ENCODE data around the gene FMO2. TPM values are rescaled to one million over a fixed set of nuclear protein-coding genes. Genes with fewer than 3 reads are reported as not detected.
"Not testable (repeated sequence)": the region's sequence is repeated elsewhere in the genome, so short reads cannot be mapped to it uniquely, and the experiment has no call there.

The FMO2 gene
- total RNA-seq, 2 donors from 2014 or later = not detected

DNA sequence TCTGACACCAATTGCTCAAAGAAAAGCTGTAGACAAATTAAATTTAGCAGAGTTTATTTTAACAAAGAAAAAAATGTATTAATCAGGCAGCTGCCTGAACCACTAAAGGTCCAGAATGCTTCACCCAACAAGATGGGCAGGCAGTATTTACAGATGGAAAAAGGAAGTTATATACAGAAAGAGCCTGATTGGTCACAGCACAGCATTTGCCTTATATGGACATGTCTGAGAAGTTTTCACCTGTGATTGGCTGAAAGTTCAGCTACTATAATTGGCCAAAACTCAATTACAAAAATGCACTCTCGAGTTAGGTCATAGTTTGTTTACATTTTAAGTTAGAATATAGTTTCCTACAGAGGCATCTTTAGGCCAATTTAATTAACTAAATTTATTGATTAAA, 48.1 kb downstream of the FMO2 start:
- H3K36me3 Mint-ChIP-seq = peaks cover 0 to 6% of the 10 kb centered on the region in 2 donors

DNA sequence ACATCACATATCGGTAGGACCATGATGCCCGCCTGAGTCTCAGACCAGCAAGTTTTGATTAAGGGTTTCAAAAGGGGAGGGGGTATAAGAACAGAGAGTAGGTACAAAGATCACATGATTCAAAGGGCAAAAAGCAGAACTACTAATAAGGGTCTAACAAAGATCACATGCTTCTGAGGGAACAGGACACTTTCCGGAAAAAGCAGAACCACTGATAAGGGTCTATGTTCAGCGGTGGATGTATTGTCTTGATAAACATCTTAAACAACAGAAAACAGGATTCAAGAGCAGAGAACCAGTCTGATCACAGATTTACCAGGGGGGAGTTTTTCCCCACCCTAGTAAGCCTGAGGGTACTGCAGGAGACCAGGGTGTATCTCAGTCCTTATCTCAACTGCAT, 51.1 kb downstream of the FMO2 start:
- H3K36me3 Mint-ChIP-seq = peaks cover 10 to 26% of the 10 kb centered on the region in 2 donors
- not testable (repeated sequence) for ATAC-seq; H3K27ac Mint-ChIP-seq; DNase-seq (ENCODE audit: low spot score in 2 of 2)
- H3K9me3 Mint-ChIP-seq = peaks cover 14 to 24% of the 10 kb centered on the region in 2 donors

More for the DNA sequence above, 48.1 kb downstream of the FMO2 start:
- no peak for ATAC-seq
- no peak overlapping the region for H3K27ac Mint-ChIP-seq
- H3K9me3 Mint-ChIP-seq = peaks cover 0 to 4% of the 10 kb centered on the region in 2 donors
- no peak for DNase-seq (ENCODE audit: low spot score in 2 of 2)

DNA sequence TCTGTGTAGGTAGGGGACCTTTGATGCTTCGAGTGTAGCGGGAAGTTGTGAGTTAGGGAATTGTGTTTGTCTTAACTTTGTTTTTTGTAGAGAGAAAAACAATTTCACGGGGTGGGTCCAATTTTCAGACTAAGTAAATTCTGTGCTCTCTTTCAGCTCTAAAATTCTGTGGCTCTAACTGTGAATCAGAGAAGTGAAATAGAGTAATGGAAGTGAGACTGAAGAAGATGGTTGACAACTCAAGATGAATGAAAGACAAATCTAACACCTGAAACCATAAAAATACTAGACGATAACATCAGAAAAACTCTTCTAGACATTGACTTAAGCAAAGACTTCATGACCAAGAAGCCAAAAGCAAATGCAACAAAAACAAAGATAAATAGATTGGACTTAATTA, 58.8 kb downstream of the FMO2 start:
- DNase-seq (ENCODE audit: low spot score in 2 of 2) = no peak
- H3K36me3 Mint-ChIP-seq = peaks cover 10 to 13% of the 10 kb centered on the region in 2 donors
- no peak overlapping the region for H3K27ac Mint-ChIP-seq
- H3K9me3 Mint-ChIP-seq = peaks cover 7 to 13% of the 10 kb centered on the region in 2 donors
- no peak for ATAC-seq

DNA sequence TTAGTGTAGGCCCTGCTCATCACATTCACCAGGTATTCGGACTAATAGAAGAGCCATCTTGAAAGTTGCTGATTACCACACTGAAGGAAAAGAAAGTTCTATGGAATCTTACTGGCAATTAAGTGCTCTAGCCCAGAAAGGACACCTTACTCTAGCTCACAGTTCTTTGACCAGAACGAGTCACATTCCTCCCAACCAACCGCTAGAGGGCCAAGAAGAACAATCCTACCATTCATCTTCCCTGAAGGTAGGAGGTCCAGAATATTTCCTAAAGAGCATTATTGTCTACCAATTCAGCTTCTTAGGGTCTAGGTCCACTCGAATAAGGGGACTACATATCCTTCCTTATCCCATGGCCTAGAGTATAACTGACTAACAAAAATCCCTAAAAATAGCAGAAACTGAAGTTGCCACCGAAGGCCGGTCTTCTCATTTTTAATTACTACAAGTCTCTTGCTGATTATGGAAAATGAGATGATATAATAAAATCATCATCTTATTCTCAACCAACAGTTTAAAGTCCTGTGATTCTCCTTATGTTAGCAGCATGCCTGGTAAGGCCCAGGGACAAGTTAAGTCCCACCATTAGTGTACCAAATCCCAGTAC, 60.5 kb downstream of the FMO2 start:
- peaks cover 0 to under 1% of the 10 kb centered on the region in 2 donors for H3K36me3 Mint-ChIP-seq
- H3K27ac Mint-ChIP-seq = no peak overlapping the region
- no peaks in the 10 kb centered on the region for H3K9me3 Mint-ChIP-seq
- DNase-seq (ENCODE audit: low spot score in 2 of 2) (peak in 1 of 2 donors; percentile 18), ATAC-seq (peak; percentile 36 to 50)

DNA sequence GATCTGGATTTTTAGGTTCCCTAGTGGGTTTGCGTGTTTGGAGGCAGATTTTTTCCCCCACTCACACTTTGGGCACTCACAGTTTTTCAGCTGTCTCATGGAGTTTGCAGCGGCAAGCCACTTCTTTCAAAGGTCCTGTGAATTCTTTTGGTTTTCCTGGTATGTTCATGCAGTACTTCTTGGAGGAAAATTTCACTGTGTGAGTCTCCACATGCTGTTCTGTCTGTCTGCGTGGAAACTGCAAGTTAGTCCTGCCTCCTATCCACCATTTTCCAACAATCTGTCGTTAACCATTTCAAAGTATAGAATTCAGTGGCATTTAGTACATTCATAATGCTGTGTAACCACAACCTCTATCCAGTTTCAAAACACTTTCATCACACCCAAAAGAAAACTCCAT, 62.4 kb downstream of the FMO2 start:
- DNase-seq (ENCODE audit: low spot score in 2 of 2) = no peak
- Mint-ChIP-seq H3K27ac (no peak overlapping the region), H3K36me3 (no peaks in the 10 kb centered on the region), H3K9me3 (no peaks in the 10 kb centered on the region)
- ATAC-seq = no peak

DNA sequence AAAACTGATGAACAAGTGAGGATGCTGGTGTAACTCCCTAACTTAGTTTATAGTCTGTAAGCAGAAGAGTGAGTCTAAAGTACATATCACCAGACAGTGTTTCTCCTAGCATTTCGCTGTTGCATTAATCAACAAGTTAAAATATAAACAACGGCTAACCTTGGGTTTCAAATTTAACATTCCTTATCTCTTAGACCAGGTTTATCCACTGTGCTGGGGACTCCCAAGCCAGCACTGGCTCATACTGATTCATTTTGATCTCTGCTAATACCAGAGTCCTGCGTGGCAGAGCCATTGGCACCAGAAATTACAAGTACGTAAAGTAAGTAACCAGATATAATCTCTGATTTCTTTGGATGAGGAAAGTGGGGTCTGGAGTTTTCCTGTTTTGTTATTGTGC, 63.2 kb downstream of the FMO2 start, which contains the start of gene FMO1:
TSS of gene FMO1 (plus strand) at position 193 of the 400 bp plus-strand sequence. CDS start 9,594 bp downstream, outside the sequence.
- DNase-seq (ENCODE audit: low spot score in 2 of 2) (no peak), ATAC-seq (no peak)
- Mint-ChIP-seq H3K36me3 (no peaks in the 10 kb centered on the region), H3K9me3 (no peaks in the 10 kb centered on the region), H3K27ac (no peak within 1 kb of the TSS)

DNA sequence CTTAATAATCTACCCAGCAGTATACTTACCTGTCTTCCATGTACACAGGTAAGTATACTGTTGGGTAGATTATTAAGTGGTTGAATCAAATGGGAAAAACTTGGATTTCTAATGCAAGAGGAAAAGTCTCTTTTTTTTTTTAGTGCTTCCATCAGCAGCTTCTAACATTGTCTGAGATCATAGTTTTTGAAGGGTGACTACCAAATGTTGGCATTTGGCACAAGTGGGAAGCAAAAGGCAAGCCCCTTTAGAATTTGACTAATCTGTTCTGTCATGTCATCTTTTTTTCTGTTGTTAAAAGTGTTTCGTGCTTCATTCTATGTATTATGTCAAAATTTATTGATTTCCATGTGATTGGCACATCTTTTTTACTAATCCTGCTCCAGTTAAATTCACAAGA, 63.7 kb downstream of the FMO2 start:
- no peak for DNase-seq (ENCODE audit: low spot score in 2 of 2)
- ATAC-seq = no peak
- Mint-ChIP-seq H3K36me3 (no peaks in the 10 kb centered on the region), H3K27ac (no peak overlapping the region), H3K9me3 (no peaks in the 10 kb centered on the region)

DNA sequence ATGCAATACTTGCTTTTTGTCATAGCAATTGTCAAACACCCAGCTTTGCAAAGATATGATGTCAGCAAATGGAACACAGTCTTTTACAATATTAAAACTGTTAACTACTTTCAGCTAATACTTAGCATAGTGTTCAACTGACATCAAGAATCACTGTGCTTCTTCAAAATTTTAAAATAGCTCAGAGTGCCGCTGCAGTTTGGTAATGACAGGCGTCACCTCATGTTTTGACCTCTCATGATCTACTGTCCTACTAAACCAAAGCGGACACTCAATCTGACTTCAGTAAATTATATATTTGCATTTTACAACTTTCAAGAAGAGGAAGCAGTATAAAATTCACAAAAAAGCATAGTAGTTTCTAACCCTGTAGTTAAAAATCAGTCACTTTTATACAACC, 65.2 kb downstream of the FMO2 start:
- H3K9me3 Mint-ChIP-seq = no peaks in the 10 kb centered on the region
- H3K27ac Mint-ChIP-seq = no peak overlapping the region
- no peak for DNase-seq (ENCODE audit: low spot score in 2 of 2)
- no peak for ATAC-seq
- H3K36me3 Mint-ChIP-seq = no peaks in the 10 kb centered on the region

DNA sequence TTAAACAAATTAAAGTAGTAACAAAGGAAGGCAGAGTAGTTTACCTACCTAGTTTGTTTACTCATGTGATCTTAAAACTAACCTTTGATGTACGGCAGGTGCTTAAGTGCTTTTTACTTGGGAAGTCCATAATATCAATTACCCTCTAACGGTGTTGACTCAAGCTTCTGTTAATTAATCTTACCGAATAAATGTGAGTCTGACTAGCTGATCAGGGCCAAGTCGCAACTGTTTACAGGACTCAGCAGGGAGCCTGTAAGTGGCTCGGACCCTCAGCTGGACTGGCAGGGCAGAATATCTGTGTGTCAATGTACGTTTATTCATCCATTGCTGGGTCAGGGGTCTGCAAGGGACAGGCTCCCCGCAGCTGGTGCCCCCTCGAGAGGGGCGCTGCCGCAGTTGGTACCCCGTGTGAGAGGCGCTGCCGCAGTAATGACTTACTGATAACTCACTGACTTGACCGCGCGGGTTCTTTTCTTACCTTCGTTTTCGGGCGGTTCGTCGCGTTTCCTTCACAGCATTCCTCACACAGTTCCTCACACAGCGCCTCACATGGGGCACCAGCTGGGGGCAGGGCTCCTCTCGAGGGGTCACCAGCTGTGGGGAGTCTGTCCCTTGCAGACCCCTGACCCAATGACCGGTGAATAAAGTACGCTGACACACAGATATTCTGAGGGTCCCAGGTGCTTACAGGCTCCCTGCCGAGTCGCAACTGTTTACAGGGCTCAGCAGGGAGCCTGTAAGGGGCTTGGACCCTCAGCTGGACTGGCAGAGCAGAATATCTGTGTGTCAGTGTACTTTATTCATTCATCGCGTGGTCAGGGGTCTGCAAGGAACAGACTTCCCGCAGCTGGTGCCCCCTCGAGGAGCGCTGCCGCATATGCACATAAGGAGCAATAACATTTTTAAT, 66.2 kb downstream of the FMO2 start:
- Mint-ChIP-seq H3K9me3 (no peaks in the 10 kb centered on the region), H3K36me3 (no peaks in the 10 kb centered on the region), H3K27ac (no peak overlapping the region)
- DNase-seq (ENCODE audit: low spot score in 2 of 2) = peak in 1 of 2 donors; percentile 21
- peak; percentile 74 to 80 for ATAC-seq

DNA sequence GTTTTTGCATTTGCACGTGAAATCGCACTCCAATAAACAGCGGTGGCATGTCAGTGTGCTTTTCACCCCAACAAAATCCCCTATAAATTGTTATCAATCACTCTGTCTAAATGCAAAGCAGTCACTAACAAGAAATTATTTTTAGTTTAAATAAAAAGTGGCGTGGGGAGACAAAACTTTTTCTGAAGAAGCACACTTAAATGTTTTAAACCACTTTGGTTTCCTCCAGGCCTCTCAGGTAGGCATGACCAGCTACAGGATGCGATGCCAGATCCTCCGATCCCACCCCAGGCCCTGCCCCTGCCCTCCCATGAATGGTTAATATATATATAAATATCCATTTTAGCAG, 66.8 kb downstream of the FMO2 start:
- Mint-ChIP-seq H3K36me3 (no peaks in the 10 kb centered on the region), H3K9me3 (no peaks in the 10 kb centered on the region), H3K27ac (no peak overlapping the region)
- ATAC-seq = no peak
- DNase-seq (ENCODE audit: low spot score in 2 of 2) = no peak

DNA sequence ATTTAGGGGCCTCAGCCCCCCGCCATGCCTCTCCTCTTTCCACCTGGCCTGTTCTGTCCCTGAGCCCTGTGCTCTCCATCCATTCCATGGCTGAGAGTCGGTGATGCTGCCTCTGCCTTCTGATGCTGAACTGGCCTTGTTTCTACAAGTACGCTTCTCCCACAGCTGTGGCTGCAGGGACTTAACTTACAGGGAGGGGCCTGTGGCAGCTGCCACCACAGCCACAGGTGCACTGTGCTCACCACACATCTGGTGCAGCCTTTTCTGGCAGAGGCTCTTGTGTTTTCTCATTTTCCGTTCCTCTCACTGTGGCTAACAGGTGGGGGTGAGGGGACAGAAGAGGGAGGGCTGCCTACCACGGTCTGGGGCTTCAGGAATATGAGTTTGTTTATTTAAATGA, 67.4 kb downstream of the FMO2 start:
- H3K9me3 Mint-ChIP-seq = no peaks in the 10 kb centered on the region
- H3K36me3 Mint-ChIP-seq = no peaks in the 10 kb centered on the region
- H3K27ac Mint-ChIP-seq = no peak overlapping the region
- ATAC-seq (peak in 1 of 2 donors; percentile 66), DNase-seq (ENCODE audit: low spot score in 2 of 2) (no peak)

DNA sequence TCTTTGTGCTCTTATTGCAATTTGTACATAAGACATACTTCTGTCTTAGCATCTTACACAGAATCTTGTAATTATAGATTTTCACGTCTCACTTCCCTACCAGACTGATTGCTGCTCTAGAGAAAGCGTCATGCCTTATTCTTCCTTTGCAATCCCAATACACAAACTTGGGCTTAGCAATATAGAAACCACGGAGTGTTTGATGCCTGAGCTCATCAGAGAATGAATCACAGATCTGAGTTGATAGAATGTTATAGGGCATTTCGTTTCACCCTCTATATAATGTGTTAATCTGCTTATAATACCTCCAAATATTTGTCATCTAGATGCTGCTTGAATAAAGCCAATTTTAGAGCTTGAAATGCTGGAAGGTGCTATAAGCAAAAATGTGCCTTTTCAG, 69.8 kb downstream of the FMO2 start:
- Mint-ChIP-seq H3K27ac (no peak overlapping the region), H3K9me3 (no peaks in the 10 kb centered on the region), H3K36me3 (no peaks in the 10 kb centered on the region)
- no peak for DNase-seq (ENCODE audit: low spot score in 2 of 2)
- ATAC-seq = no peak

DNA sequence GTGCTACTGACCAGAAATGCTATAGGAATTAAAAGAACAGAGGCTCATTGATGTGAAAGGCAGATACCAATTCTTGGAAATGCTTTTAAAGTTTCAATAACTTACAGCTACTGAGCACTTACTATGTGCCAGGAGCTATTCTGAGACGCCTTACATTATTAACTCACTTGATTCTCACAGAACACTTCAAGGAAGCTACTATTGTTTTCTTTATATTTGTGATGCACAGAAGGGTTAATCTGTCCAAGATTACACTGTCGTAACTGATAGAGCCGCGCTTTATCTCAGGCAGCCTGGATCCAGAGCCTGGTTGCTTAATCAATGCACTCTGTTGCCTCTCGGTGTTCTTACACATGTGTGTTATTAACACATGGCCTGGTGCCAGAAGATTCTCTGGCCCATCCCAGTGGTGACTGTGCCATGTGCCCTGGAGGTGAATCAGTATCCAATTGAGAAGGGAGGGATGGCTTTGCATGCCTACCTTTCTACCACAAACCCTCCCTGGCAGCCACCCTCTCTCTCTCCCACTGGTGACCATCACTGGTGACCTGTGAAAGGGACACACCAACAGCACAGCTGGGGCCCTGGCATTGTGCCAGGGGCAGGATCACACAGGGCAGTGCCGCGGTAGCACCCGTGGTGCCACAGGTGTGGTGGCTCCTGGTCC, 72.0 kb downstream of the FMO2 start:
- no peak for DNase-seq (ENCODE audit: low spot score in 2 of 2)
- H3K27ac Mint-ChIP-seq = no peak overlapping the region
- ATAC-seq = no peak
- H3K36me3 Mint-ChIP-seq = no peaks in the 10 kb centered on the region
- no peaks in the 10 kb centered on the region for H3K9me3 Mint-ChIP-seq

DNA sequence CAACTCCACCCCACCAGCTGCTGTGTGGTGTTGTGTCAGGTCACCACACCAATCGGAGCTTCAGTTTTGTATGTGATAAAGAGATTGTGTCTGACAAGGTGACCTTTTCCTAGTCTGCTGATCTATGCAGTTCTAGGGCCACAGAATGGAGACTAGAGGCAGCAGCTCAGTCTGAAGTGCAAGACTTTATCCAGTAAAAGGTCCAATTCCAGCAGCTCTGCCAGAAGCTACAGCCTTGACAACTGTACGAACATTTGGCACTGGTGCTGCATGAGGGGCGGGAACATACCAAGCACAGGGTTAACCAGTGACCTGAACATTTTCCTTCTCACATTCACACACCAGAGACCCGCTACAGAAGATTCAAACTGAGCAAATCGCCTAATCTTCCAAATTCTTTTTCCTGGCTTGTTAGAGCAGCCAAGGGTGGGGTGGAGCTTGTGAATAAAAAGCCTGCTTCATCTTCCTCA, 72.5 kb downstream of the FMO2 start:
- no peaks in the 10 kb centered on the region for H3K36me3 Mint-ChIP-seq
- no peak for ATAC-seq
- DNase-seq (ENCODE audit: low spot score in 2 of 2) = no peak
- no peaks in the 10 kb centered on the region for H3K9me3 Mint-ChIP-seq
- H3K27ac Mint-ChIP-seq = no peak overlapping the region

DNA sequence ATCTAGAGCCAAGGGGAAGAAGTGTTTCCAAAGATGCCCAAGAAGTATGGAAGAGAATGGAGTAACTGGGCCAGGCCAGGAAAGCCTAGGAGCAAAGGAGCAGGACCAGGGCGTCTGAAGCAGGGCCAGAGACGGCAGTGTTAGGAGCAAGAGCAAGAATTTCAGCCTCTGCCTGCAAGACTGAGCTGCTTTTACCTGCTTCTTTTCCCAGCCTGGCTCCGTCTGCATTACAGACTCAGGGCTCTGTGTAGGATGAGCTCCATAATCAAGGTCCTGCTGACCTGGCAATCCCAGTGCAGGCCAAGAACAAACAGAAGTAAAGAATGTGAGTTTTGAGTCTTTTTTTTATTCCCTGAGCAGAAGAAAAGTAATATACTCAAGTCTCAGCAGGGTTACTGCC, 73.3 kb downstream of the FMO2 start:
- Mint-ChIP-seq H3K9me3 (no peaks in the 10 kb centered on the region), H3K27ac (no peak overlapping the region), H3K36me3 (no peaks in the 10 kb centered on the region)
- DNase-seq (ENCODE audit: low spot score in 2 of 2) (no peak), ATAC-seq (no peak)

DNA sequence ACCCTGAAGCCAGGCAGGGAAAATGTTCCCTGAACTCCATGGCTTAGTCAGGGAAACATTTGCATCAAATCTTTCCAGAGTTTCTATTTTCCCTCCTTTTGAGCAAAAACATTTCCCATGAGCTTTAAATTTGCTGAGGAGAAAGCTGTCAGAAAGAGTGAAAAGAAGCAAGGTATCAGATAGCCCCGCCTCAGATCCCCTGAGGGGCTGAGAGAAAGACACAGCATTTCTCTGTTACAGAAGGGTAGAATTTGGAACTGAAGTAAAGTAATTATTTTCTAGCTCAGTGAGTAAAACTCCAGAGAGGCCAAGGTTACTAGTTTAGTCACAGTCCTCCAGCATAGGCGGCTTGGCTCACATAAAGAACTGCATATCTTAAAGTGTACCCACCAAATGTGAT, 73.8 kb downstream of the FMO2 start:
- H3K36me3 Mint-ChIP-seq = no peaks in the 10 kb centered on the region
- ATAC-seq (no peak), DNase-seq (ENCODE audit: low spot score in 2 of 2) (no peak)
- no peak overlapping the region for H3K27ac Mint-ChIP-seq
- no peaks in the 10 kb centered on the region for H3K9me3 Mint-ChIP-seq

All from activated naive CD4-positive, alpha-beta T cell treated with anti-CD3 and anti-CD28 coated beads, Interleukin-2, amount 50 U/mL, for 72 hours (primary cell).